ENCODE measurements around the gene FERMT2.

FERMT2 gene

DNA sequence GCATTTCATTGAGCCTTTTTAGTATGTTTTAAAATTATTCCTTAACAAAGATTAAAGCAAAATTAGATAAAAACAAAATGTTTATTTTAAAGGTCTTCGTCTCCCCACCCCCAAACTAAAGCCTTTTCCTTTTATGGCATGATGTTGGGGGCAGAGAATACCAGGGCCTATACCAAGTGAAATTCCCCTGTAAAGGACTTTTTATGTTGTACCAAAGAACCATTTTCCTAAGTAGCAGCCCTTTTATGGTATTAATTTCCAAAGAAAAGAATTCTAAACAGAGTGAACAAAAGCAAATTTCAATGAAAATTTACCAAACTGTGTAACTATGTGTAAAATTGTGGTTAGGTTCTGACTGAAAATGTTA lies 87.5 kb downstream of the FERMT2 start:
- no CpG with 5 or more reads among the region's 1 CpG for WGBS
- Histone ChIP-seq H3K27me3 (ENCODE audit: insufficient read depth, low read length) (no peaks in the 10 kb centered on the region), H3K4me1 (ENCODE audit: insufficient read depth, low read length) (peaks cover 13% of the 10 kb centered on the region), H3K9me3 (ENCODE audit: insufficient read depth, low read depth, low read length) (no peaks in the 10 kb centered on the region), H3K36me3 (ENCODE audit: insufficient read depth, low read length) (peaks cover 97% of the 10 kb centered on the region), H3K4me3 (ENCODE audit: low read length) (no peak overlapping the region), H3K27ac (ENCODE audit: low read depth, low read length) (peak overlapping the region; percentile 61), H3K9ac (ENCODE audit: low read depth, low read length) (no peak overlapping the region)

DNA sequence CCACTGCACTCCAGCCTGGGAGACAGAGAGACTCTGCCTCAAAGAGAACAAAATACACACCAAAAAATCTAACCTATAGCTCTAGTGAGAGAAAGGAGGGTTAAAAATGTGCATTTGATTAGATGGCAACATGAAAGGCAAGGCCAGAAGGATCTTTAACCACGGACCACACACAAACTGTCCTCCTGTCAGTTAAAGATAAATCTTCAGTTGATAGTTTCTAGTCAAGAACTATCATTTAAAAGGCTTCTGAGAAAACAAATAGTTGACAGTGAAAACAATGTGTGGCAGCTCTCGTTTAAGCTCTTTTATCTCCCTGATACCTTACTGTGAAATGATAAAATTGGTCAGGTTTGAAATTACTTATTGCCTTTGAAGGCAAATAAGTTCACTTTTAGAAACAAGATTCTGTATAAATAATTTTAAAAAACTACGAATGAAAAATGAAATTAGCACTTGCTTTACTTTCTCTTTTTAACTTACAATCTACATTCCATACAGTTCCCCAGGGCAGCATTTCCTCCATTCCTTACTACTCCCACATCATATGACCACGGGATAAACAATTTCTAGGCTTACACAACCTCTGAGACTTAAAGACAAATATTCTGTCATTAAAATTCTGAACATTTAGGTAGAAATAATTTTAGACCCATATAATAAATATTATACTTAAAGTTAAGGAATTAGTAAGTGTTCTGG lies 88.1 kb downstream of the FERMT2 start:
- H3K4me3 ChIP-seq (ENCODE audit: low read length) = no peak overlapping the region
- H3K27me3 ChIP-seq (ENCODE audit: insufficient read depth, low read length) = no peaks in the 10 kb centered on the region
- WGBS = 75% methylated on average over 4 of the region's 4 CpGs
- peak overlapping the region; percentile 61; the same call in 1 of the 2 replicates for H3K27ac ChIP-seq (ENCODE audit: low read depth, low read length)
- no peak overlapping the region for H3K9ac ChIP-seq (ENCODE audit: low read depth, low read length)
- peaks cover 97% of the 10 kb centered on the region for H3K36me3 ChIP-seq (ENCODE audit: insufficient read depth, low read length)
- H3K9me3 ChIP-seq (ENCODE audit: insufficient read depth, low read depth, low read length) = no peaks in the 10 kb centered on the region
- peaks cover 13% of the 10 kb centered on the region for H3K4me1 ChIP-seq (ENCODE audit: insufficient read depth, low read length)

DNA sequence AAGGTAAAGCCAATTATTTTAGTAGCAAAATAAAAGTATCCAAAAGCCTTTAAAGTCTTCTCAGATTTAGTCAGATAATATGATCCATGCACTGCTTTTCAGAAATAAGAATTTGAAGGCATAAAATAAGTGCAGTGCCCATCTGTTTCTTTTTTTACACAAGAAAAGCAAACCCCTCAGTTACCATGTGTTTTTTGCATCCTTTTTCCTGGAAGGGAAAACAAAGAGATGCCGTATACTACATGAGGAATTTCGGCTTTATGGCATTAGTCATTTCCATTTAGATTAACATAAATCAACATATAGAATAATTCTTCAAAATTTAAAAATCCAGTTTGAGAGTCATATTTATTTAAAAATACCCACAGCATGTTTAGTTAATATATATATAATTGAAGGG lies 89.4 kb downstream of the FERMT2 start:
- Histone ChIP-seq H3K9ac (ENCODE audit: low read depth, low read length) (no peak overlapping the region), H3K27ac (ENCODE audit: low read depth, low read length) (peak overlapping the region; percentile 48; the same call in 1 of the 2 replicates), H3K4me1 (ENCODE audit: insufficient read depth, low read length) (peaks cover 13% of the 10 kb centered on the region), H3K4me3 (ENCODE audit: low read length) (no peak overlapping the region), H3K9me3 (ENCODE audit: insufficient read depth, low read depth, low read length) (no peaks in the 10 kb centered on the region), H3K36me3 (ENCODE audit: insufficient read depth, low read length) (peaks cover 98% of the 10 kb centered on the region), H3K27me3 (ENCODE audit: insufficient read depth, low read length) (no peaks in the 10 kb centered on the region)
- no CpG with 5 or more reads among the region's 2 CpGs for WGBS

DNA sequence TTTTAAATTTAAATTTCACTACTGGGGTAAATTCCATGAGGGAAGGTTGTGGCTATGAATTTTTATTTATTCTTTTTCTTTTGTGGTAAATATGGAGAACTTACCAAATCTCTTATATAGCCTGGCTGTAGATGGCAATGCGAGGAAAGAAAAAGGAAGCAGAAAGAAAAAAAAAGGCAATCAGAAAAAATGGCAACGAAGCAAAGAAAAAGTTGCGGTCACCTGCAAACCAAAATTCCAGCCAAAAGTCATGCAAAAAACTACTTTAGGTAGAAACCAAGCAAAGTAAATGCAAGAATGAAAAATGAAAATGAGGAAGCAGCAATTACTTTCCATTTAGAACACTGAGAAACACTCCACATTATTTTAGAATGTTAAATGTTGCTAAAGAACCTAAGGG lies 89.9 kb downstream of the FERMT2 start:
- Histone ChIP-seq H3K27ac (ENCODE audit: low read depth, low read length) (peak overlapping the region; percentile 48; the same call in 1 of the 2 replicates), H3K27me3 (ENCODE audit: insufficient read depth, low read length) (no peaks in the 10 kb centered on the region), H3K9ac (ENCODE audit: low read depth, low read length) (no peak overlapping the region), H3K4me3 (ENCODE audit: low read length) (no peak overlapping the region), H3K36me3 (ENCODE audit: insufficient read depth, low read length) (peaks cover 98% of the 10 kb centered on the region), H3K4me1 (ENCODE audit: insufficient read depth, low read length) (peaks cover 13% of the 10 kb centered on the region), H3K9me3 (ENCODE audit: insufficient read depth, low read depth, low read length) (no peaks in the 10 kb centered on the region)
- WGBS = 98% methylated on average over 3 of the region's 3 CpGs

DNA sequence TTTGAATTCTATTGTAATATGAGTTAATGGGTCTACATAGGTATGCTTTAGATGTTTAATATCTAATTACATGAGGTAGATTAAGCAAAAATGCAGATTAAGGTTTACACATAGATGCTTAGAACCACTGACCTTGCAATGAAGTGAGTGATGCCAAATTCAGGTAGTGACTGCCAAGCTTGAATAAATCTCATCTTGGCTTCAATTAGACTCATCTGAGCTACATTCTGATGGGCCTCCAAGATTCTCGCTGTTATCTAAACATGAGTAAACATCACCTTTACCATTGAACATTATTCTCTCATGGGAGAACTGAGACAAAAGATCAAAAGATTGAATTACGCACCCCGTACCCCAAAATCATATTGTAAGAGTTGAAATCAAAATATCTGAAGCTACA lies 90.6 kb downstream of the FERMT2 start:
- H3K4me3 ChIP-seq (ENCODE audit: low read length) = no peak overlapping the region
- WGBS = 93% methylated on average over 1 of the region's 3 CpGs
- H3K27ac ChIP-seq (ENCODE audit: low read depth, low read length) = no peak overlapping the region
- H3K4me1 ChIP-seq (ENCODE audit: insufficient read depth, low read length) = peaks cover 13% of the 10 kb centered on the region
- H3K9ac ChIP-seq (ENCODE audit: low read depth, low read length) = no peak overlapping the region
- no peaks in the 10 kb centered on the region for H3K9me3 ChIP-seq (ENCODE audit: insufficient read depth, low read depth, low read length)
- H3K36me3 ChIP-seq (ENCODE audit: insufficient read depth, low read length) = peaks cover 91% of the 10 kb centered on the region
- no peaks in the 10 kb centered on the region for H3K27me3 ChIP-seq (ENCODE audit: insufficient read depth, low read length)

DNA sequence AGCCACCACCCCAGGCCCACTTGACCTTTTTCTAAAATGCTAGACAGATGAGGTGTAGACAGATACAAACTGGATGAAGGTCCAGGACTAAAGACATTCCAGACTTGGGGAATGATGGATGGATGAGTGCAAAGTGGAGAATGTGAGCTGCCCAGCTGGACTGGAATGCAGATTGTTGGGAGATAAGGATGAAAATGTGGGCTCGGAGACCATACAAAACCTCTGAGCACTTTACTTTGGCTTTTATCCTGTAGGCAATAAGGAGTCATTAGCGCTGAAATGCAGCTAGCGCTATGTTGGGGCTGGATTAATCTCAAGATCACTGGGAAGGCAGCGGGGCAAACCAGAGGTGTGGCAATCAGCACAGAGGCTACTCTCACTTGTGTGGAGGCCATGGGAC lies 94.7 kb downstream of the FERMT2 start:
- 92% methylated on average over 4 of the region's 4 CpGs for WGBS
- Histone ChIP-seq H3K27ac (ENCODE audit: low read depth, low read length) (no peak overlapping the region), H3K9ac (ENCODE audit: low read depth, low read length) (no peak overlapping the region), H3K4me3 (ENCODE audit: low read length) (no peak overlapping the region), H3K27me3 (ENCODE audit: insufficient read depth, low read length) (no peaks in the 10 kb centered on the region), H3K36me3 (ENCODE audit: insufficient read depth, low read length) (peaks cover 51% of the 10 kb centered on the region), H3K4me1 (ENCODE audit: insufficient read depth, low read length) (peaks cover 15% of the 10 kb centered on the region), H3K9me3 (ENCODE audit: insufficient read depth, low read depth, low read length) (no peaks in the 10 kb centered on the region)

DNA sequence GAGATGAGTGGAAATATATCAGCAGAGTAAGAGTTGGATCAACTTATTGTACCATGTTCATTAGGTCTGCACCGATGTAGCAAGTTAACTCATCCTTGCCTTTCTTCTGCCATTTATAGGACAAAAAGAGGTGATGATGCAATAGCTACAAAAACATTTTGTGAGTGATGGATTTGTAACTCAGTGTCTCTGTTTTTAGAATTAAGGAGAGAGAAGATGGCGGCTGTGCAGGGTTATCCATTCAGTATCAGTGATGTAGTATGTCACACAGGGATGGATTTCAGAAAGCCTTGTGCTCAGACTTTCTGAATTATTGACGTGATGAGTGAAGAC lies 97.4 kb downstream of the FERMT2 start:
- Histone ChIP-seq H3K9ac (ENCODE audit: low read depth, low read length) (no peak overlapping the region), H3K9me3 (ENCODE audit: insufficient read depth, low read depth, low read length) (no peaks in the 10 kb centered on the region), H3K27ac (ENCODE audit: low read depth, low read length) (no peak overlapping the region; the same call in 1 of the 2 replicates), H3K27me3 (ENCODE audit: insufficient read depth, low read length) (no peaks in the 10 kb centered on the region), H3K4me1 (ENCODE audit: insufficient read depth, low read length) (peaks cover 15% of the 10 kb centered on the region), H3K36me3 (ENCODE audit: insufficient read depth, low read length) (peaks cover 26% of the 10 kb centered on the region), H3K4me3 (ENCODE audit: low read length) (no peak overlapping the region)
- WGBS = 92% methylated on average over 3 of the region's 3 CpGs

DNA sequence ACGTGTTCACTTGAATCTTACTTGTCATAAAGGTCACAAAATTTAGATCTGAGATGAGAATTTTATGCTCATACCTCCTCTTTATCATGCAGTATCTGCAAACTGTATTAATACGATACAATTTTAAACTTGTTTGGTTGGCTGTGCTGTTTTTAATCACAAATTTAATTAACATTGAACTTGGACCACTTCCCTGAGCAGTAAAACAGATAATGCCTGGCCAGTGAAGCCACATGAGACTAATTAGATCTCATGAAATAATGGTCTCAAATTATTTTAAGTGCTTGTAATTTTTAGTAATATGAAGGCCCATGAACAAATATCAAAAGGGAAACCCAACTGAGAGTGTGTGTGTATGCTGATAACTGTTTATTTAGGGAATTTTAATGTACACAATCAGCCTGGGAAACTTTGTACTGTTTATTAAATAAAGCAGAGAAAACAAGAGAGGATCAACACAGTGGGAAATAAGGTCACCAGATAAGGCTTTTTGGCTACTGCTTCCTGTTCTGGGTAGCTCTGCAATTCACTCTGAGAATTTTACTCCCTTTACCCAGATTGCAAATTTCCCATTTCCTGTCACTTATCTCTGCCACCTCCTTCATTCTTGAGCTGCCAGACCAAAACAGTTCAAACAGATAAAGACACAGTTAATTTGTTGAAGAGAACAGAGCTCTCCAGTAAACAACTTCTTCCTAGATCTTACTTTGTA lies 97.9 kb downstream of the FERMT2 start:
- peaks cover 21% of the 10 kb centered on the region for H3K36me3 ChIP-seq (ENCODE audit: insufficient read depth, low read length)
- H3K9ac ChIP-seq (ENCODE audit: low read depth, low read length) = no peak overlapping the region
- no peak overlapping the region for H3K4me3 ChIP-seq (ENCODE audit: low read length)
- peak overlapping the region; percentile 24; the same call in 1 of the 2 replicates for H3K27ac ChIP-seq (ENCODE audit: low read depth, low read length)
- WGBS = 88% methylated on average over 2 of the region's 2 CpGs
- H3K27me3 ChIP-seq (ENCODE audit: insufficient read depth, low read length) = no peaks in the 10 kb centered on the region
- H3K9me3 ChIP-seq (ENCODE audit: insufficient read depth, low read depth, low read length) = no peaks in the 10 kb centered on the region
- H3K4me1 ChIP-seq (ENCODE audit: insufficient read depth, low read length) = peaks cover 15% of the 10 kb centered on the region

DNA sequence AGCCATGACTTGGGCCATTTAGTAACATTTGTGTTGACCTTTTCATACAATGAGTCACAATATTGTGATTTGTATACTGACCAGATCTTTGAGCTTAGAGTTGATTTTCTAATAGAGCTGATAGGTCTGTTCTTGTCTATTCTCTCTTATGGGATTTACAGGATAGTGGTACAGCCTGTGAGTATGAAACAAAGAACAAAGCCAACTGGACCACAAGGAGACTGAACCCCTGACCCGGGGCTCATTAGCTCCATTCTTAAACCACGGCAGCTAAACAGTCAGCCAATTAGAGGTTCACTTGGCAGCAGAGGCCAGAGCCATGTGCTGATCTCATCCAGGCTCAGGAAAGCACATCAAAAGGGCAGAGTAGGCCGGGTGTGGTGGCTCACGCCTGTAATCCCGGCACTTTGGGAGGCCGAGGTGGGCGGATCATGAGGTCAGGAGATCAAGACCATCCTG lies 100.4 kb downstream of the FERMT2 start:
- Histone ChIP-seq H3K36me3 (ENCODE audit: insufficient read depth, low read length) (no peaks in the 10 kb centered on the region), H3K27me3 (ENCODE audit: insufficient read depth, low read length) (no peaks in the 10 kb centered on the region), H3K27ac (ENCODE audit: low read depth, low read length) (no peak overlapping the region), H3K9me3 (ENCODE audit: insufficient read depth, low read depth, low read length) (no peaks in the 10 kb centered on the region), H3K4me1 (ENCODE audit: insufficient read depth, low read length) (peaks cover 15% of the 10 kb centered on the region), H3K9ac (ENCODE audit: low read depth, low read length) (no peak overlapping the region), H3K4me3 (ENCODE audit: low read length) (no peak overlapping the region)
- 95% methylated on average over 7 of the region's 7 CpGs for WGBS

DNA sequence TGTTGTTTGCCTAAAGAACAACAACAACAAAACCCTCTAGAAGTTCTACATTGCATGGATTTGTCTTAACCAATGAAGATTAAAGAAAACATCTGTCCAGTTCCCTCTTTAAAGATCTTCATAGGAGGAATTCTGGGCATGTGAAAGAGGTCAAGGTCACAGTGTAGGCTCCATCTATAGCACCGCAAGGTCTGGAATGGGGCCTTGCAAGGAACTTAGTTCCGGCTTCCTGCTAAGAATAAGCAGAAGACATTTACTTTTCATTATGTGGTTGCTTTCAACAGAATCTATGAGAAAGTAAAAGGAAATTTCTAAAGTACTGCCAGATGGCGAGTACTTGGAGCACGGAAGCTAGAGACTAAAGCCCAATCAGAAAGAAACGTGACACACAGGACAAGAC lies 102.2 kb downstream of the FERMT2 start:
- peaks cover 26% of the 10 kb centered on the region for H3K4me1 ChIP-seq (ENCODE audit: insufficient read depth, low read length)
- H3K9me3 ChIP-seq (ENCODE audit: insufficient read depth, low read depth, low read length) = no peaks in the 10 kb centered on the region
- no peaks in the 10 kb centered on the region for H3K27me3 ChIP-seq (ENCODE audit: insufficient read depth, low read length)
- H3K36me3 ChIP-seq (ENCODE audit: insufficient read depth, low read length) = no peaks in the 10 kb centered on the region
- H3K9ac ChIP-seq (ENCODE audit: low read depth, low read length) = no peak overlapping the region
- WGBS = 93% methylated on average over 5 of the region's 5 CpGs
- no peak overlapping the region for H3K4me3 ChIP-seq (ENCODE audit: low read length)
- no peak overlapping the region for H3K27ac ChIP-seq (ENCODE audit: low read depth, low read length)

DNA sequence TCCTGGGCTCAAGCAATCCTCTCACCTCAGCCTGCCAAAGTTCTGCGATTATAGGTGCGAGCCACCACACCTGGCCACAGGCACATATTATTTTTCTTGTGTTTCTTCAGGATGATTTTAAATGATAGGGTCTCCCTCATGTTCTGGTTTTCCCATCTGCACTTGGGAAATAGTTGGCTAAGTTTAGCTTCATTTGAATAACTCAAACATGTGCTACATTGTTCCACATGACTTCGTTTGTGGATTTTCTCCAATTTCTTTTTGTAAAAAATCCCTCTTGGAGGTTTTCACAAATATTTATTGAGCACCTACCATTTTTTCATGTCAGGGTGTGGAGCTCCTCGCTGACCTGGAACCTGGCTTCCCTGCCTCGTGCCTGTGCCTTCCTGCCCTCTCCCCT lies 104.3 kb downstream of the FERMT2 start:
- Histone ChIP-seq H3K27ac (ENCODE audit: low read depth, low read length) (no peak overlapping the region), H3K27me3 (ENCODE audit: insufficient read depth, low read length) (no peaks in the 10 kb centered on the region), H3K9me3 (ENCODE audit: insufficient read depth, low read depth, low read length) (no peaks in the 10 kb centered on the region), H3K9ac (ENCODE audit: low read depth, low read length) (no peak overlapping the region), H3K36me3 (ENCODE audit: insufficient read depth, low read length) (no peaks in the 10 kb centered on the region), H3K4me3 (ENCODE audit: low read length) (no peak overlapping the region), H3K4me1 (ENCODE audit: insufficient read depth, low read length) (peaks cover 17% of the 10 kb centered on the region)
- 77% methylated on average over 5 of the region's 5 CpGs for WGBS
